NCI-H1436 treated with DMSO at 0.1 percent for 48 hours (cell line): ENCODE results near the gene MYPOP.
"Not testable (repeated sequence)": the region's sequence is repeated elsewhere in the genome, so short reads cannot be mapped to it uniquely, and the experiment has no call there.

Experiments
- DNase-seq: peaks from one replicate; lab custom pipeline; 2025; lab: John Stamatoyannopoulos, UW

MYPOP gene

GRCh38 chr19:45883586-45883880 is 18.9 kb downstream of the MYPOP start:
- DNase-seq, result no peak

GRCh38 chr19:45882652-45883585 is 19.5 kb downstream of the MYPOP start:
- no peak for DNase-seq

GRCh38 chr19:45881909-45882528 is 20.4 kb downstream of the MYPOP start:
- no peak for DNase-seq

- DNase-seq, result no peak
Observed at GRCh38 chr19:45881082-45881908, 21.1 kb downstream of the MYPOP start.

GRCh38 chr19:45879971-45880370 is 22.4 kb downstream of the MYPOP start:
- DNase-seq, result no peak

GRCh38 chr19:45879055-45879454 is 23.4 kb downstream of the MYPOP start:
- DNase-seq, result no peak

- no peak for DNase-seq
Observed at GRCh38 chr19:45878043-45878794, 24.2 kb downstream of the MYPOP start.

- DNase-seq, result no peak
Observed at GRCh38 chr19:45876411-45877197, 25.8 kb downstream of the MYPOP start.

GRCh38 chr19:45876161-45876410 is 26.3 kb downstream of the MYPOP start:
- DNase-seq, result no peak

GRCh38 chr19:45874620-45874966 is 27.8 kb downstream of the MYPOP start:
- no peak for DNase-seq

- DNase-seq, result no peak
Observed at GRCh38 chr19:45873219-45873772, 29.1 kb downstream of the MYPOP start.

- no peak for DNase-seq
Observed at GRCh38 chr19:45872095-45872919, 30.1 kb downstream of the MYPOP start.

- DNase-seq, result no peak
Observed at GRCh38 chr19:45870798-45871197, 31.6 kb downstream of the MYPOP start.

- DNase-seq, result not testable (repeated sequence)
Observed at GRCh38 chr19:45867241-45867640, 35.2 kb downstream of the MYPOP start.

- no peak for DNase-seq
Observed at GRCh38 chr19:45866400-45867176, 35.8 kb downstream of the MYPOP start.

GRCh38 chr19:45865269-45865948 is 37.0 kb downstream of the MYPOP start:
- DNase-seq, result no peak

GRCh38 chr19:45864629-45865082 is 37.8 kb downstream of the MYPOP start:
- DNase-seq, result no peak

GRCh38 chr19:45863840-45864628 is 38.4 kb downstream of the MYPOP start, which contains the start of gene FOXA3:
TSS of gene FOXA3 (plus strand) at chr19:45864326. CDS start at chr19:45864457, 131 bp downstream.
- DNase-seq, result no peak
